ENCODE results near the gene TIMM21. TPM values are rescaled to one million over a fixed set of nuclear protein-coding genes. Genes with fewer than 3 reads are reported as not detected.
A peak's percentile ranks its signal among the peaks of the same experiment; 100 is the strongest.

TIMM21 gene
- total RNA-seq, 4 donors from 2014 or later, result 32.7 to 38.3 (median 35.5) TPM

- ATAC-seq, result no peak
- no peaks in the 10 kb centered on the region for H3K36me3 ChIP-seq
- H3K4me3 ChIP-seq, result no peak overlapping the region
- peaks cover 0 to 4% (median 0%) of the 10 kb centered on the region in 3 donors for H3K4me1 ChIP-seq
- H3K27ac ChIP-seq, result no peak overlapping the region
- H3K27me3 ChIP-seq, result peaks cover 24% of the 10 kb centered on the region
- WGBS, 2 donors (ENCODE audit: low coverage in 1 of 2), result 49 to 100% methylated on average over 2 to 3 of the region's 3 CpGs
- TF ChIP-seq, protein P1, sequence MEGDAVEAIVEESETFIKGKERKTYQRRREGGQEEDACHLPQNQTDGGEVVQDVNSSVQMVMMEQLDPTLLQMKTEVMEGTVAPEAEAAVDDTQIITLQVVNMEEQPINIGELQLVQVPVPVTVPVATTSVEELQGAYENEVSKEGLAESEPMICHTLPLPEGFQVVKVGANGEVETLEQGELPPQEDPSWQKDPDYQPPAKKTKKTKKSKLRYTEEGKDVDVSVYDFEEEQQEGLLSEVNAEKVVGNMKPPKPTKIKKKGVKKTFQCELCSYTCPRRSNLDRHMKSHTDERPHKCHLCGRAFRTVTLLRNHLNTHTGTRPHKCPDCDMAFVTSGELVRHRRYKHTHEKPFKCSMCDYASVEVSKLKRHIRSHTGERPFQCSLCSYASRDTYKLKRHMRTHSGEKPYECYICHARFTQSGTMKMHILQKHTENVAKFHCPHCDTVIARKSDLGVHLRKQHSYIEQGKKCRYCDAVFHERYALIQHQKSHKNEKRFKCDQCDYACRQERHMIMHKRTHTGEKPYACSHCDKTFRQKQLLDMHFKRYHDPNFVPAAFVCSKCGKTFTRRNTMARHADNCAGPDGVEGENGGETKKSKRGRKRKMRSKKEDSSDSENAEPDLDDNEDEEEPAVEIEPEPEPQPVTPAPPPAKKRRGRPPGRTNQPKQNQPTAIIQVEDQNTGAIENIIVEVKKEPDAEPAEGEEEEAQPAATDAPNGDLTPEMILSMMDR (IDR thresholded peaks at IDR 0.05), result no peak
- no peak for TF ChIP-seq EP300 (IDR thresholded peaks at IDR 0.05)
- no peak for TF ChIP-seq POLR2AphosphoS5 (IDR thresholded peaks at IDR 0.05)
- no peak for TF ChIP-seq POLR2A (IDR thresholded peaks at IDR 0.05)
- H3K9me3 ChIP-seq, result no peaks in the 10 kb centered on the region
These were observed 46.4 kb downstream of the TIMM21 start for GRCh38 chr18:74194691-74195090.

DNA sequence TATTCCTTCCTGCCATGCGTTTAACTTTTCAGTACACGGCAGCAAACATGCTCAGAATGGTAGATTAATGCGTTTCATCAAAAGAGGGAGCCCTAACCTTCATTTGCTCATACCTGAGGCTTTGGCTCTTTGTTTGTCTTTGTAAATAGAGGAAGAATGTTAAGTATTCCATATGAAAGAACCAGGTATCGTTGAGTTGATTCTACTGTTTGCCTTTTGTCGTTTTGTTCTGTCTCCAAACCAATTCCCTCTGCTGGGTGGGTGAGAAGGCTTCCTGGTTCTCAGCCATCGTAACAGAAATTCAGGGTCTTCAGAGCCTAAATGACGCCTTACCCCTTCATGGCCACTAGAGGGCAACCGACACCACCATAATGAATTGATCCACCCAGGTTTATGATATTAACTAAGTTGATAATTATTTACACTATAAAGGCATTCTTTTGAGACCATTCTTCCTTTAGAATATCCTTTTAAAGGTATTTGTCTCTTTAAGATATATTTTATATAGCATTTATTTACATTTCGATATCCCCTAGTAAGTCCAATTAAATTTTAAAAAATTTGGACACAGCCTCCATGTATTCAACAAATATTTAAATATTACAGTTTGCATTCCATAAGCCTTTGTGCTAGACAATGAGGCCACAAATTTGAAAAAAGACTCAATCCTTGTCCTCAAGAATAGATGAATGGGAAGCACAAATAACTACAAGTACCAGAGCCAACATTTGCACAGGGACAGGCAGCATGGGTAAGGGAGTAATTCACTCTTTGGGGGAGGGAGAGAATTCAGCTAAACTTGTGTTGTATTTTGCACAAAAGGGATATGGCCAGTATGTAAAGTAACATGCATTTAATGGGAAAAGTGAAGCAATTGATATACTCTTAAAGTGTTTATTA is 48.1 kb downstream of the TIMM21 start:
- peak; percentile 64 for ATAC-seq
- H3K27ac ChIP-seq, result no peak overlapping the region
- WGBS, 2 donors (ENCODE audit: low coverage in 1 of 2), result 4 to 7% methylated on average over 9 of the region's 9 CpGs

GRCh38 chr18:74197705-74198341 is 49.5 kb downstream of the TIMM21 start:
- no CpG with 5 or more reads among the region's 11 CpGs for WGBS, 2 donors (ENCODE audit: low coverage in 1 of 2)
- H3K36me3 ChIP-seq, result no peaks in the 10 kb centered on the region
- no peaks in the 10 kb centered on the region for H3K9me3 ChIP-seq
- no peak overlapping the region for H3K4me3 ChIP-seq
- peaks cover 16% of the 10 kb centered on the region for H3K27me3 ChIP-seq
- TF ChIP-seq EP300 (IDR thresholded peaks at IDR 0.05) (no peak), POLR2A (IDR thresholded peaks at IDR 0.05) (no peak), POLR2AphosphoS5 (IDR thresholded peaks at IDR 0.05) (no peak)
- TF ChIP-seq, protein P1 (IDR thresholded peaks at IDR 0.05), result no peak
- ATAC-seq, result no peak
- no peak overlapping the region for H3K27ac ChIP-seq
- peaks cover 0 to 4% (median 0%) of the 10 kb centered on the region in 3 donors for H3K4me1 ChIP-seq

More for the DNA sequence above, 48.1 kb downstream of the TIMM21 start:
- Histone ChIP-seq H3K9me3 (no peaks in the 10 kb centered on the region), H3K27me3 (peaks cover 23% of the 10 kb centered on the region), H3K36me3 (no peaks in the 10 kb centered on the region), H3K4me3 (no peak overlapping the region), H3K4me1 (peaks cover 0 to 4% (median 0%) of the 10 kb centered on the region in 3 donors)
- no peak for TF ChIP-seq POLR2A (IDR thresholded peaks at IDR 0.05)
- TF ChIP-seq, protein P1 (IDR thresholded peaks at IDR 0.05), result peak; percentile 86 to 95 (median 88)
- no peak for TF ChIP-seq POLR2AphosphoS5 (IDR thresholded peaks at IDR 0.05)

GRCh38 chr18:74198453-74198852 is 50.1 kb downstream of the TIMM21 start:
- Histone ChIP-seq H3K27me3 (peaks cover 16% of the 10 kb centered on the region), H3K36me3 (no peaks in the 10 kb centered on the region), H3K9me3 (no peaks in the 10 kb centered on the region), H3K4me3 (no peak overlapping the region), H3K4me1 (peaks cover 0 to 4% (median 0%) of the 10 kb centered on the region in 3 donors), H3K27ac (no peak overlapping the region)
- TF ChIP-seq POLR2A (IDR thresholded peaks at IDR 0.05), result no peak
- no peak for TF ChIP-seq POLR2AphosphoS5 (IDR thresholded peaks at IDR 0.05)
- TF ChIP-seq EP300 (IDR thresholded peaks at IDR 0.05), result no peak
- TF ChIP-seq, protein P1 (IDR thresholded peaks at IDR 0.05), result no peak
- 92% methylated on average over 2 of the region's 3 CpGs; no CpG with 5 or more reads in 1 of the 2 donors for WGBS, 2 donors (ENCODE audit: low coverage in 1 of 2)
- ATAC-seq, result no peak

Measured in gastroesophageal sphincter (tissue), 4 donors.